Measurements from ENCODE around the gene AKAP8. TPM values are rescaled to one million over a fixed set of nuclear protein-coding genes. Genes with fewer than 3 reads are reported as not detected.

Gene AKAP8
- total and polyA plus RNA-seq, 9 of the 15 experiments (the other 6 are each of a cell fraction or from before 2014, with no cell fraction given): 3.4 to 56.5 (median 15.0) TPM

DNA sequence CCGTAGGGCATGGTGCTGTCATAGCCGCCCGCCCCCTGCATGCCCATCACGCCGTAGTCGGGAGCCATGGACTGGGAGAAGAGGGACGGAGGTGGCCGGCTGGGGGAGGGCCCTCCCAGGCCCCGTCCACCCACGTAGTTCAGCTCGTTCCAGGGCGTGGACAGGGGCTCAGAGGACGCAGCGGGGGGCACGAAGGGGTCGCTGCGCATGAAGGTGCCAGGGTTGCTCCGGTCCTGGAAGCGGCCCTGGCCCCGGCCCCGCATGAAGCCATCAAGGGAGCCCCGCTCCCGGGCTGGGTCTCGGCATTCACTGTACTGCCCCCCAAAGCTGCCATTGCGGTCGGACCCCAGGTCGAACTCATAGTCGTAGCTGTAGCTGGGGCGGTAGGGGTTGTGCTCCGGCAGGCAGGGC lies 6.7 kb downstream of the AKAP8 start:
- ATAC-seq: no peak
- H3K4me3 ChIP-seq: no peak overlapping the region
- CTCF ChIA-PET (ENCODE audit: low intra/inter-chr PET ratio): no interaction called here
- intact Hi-C loops (cut with micrococcal nuclease): no loop called here
- peaks cover 49% of the 10 kb centered on the region for H3K79me2 ChIP-seq (ENCODE audit: control insufficient read depth, insufficient read depth, low read length)
- H2AFZ ChIP-seq (ENCODE audit: low read depth, low read length): no peak overlapping the region
- no peak for DNase-seq (ENCODE audit: extremely low read depth in 1 of 4, low spot score in 3 of 4)
- H3K9ac ChIP-seq (ENCODE audit: insufficient read depth in 1 of 2, low read depth in 2 of 2, low read length in 2 of 2): peak overlapping the region in 1 of 2 experiments; percentile 9; a peak in 1 of 4 replicates
- peaks cover 11 to 44% of the 10 kb centered on the region in 2 experiments for H3K4me1 ChIP-seq (replicated peaks in 1 of 2; ENCODE audit: control insufficient read depth in 2 of 2, insufficient read depth in 2 of 2, low read length in 2 of 2)
- POLR2A ChIA-PET: interaction anchor here (0.6 to 3.0 kb wide), 3 partner anchors 11 to 37 kb away, joined by 3 to 10 read pairs (median 3); no protein-coding TSS in a partner anchor
- 98% methylated on average over 21 of the region's 30 CpGs for WGBS (ENCODE audit: insufficient coverage, low coverage, missing lambda C conversion rate)
- H3K27ac ChIP-seq (ENCODE audit: extremely low read depth, low read depth, low read length): no peak overlapping the region
- H3K27me3 ChIP-seq (ENCODE audit: control insufficient read depth in 2 of 2, insufficient read depth in 2 of 2, low read length in 2 of 2): no peaks in the 10 kb centered on the region
- no peaks in the 10 kb centered on the region for H3K9me3 ChIP-seq (replicated peaks; ENCODE audit: control insufficient read depth, insufficient read depth, low read depth, low read length)
- no peak overlapping the region for H3K4me2 ChIP-seq (ENCODE audit: insufficient read depth, low read length)
- peaks cover 3% of the 10 kb centered on the region for H3K9me1 ChIP-seq (ENCODE audit: control insufficient read depth, insufficient read depth, low read length)
- peaks cover 27% of the 10 kb centered on the region for H4K20me1 ChIP-seq (replicated peaks; ENCODE audit: control insufficient read depth, insufficient read depth, low read length)
- peaks cover 84% of the 10 kb centered on the region; the same call in 2 of the 3 replicates for H3K36me3 ChIP-seq (ENCODE audit: control insufficient read depth, insufficient read depth, low read length)
- BruUV-seq (replicated peaks): no TSS peak
- peak; percentile 54; the same call in 1 of the 2 replicates for TF ChIP-seq POLR2G (IDR thresholded peaks at IDR 0.05; ENCODE audit: low read depth, low read length)
- TF ChIP-seq RBFOX2 (IDR thresholded peaks at IDR 0.05; ENCODE audit: low read depth, low read length): peak; percentile 60
- TF ChIP-seq, protein P1, sequence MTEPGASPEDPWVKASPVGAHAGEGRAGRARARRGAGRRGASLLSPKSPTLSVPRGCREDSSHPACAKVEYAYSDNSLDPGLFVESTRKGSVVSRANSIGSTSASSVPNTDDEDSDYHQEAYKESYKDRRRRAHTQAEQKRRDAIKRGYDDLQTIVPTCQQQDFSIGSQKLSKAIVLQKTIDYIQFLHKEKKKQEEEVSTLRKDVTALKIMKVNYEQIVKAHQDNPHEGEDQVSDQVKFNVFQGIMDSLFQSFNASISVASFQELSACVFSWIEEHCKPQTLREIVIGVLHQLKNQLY (CRISPR knock-in tag; conservative IDR thresholded peaks at IDR 0.05): no peak
- FAIRE-seq: no peak
- in situ Hi-C loops (cut with MboI): no loop called here

DNA sequence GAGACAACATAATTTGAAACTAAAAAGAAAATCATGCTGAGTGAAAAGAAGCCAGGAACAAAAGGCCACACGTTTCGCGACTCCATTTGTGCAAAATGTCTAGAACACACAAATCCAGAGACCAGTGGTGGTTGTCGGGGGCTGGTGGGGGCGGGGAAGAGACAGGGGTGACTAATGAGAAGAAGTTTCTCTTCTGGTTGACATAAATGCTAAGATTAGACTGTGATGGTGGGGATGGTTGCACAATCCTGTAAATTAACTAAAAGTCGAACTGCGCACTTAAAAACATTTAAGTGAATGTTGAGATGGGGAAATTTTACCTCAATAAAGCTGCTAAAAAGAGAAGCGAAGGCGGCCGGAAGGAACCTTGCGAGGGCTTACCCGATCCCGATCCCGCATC lies 7.1 kb downstream of the AKAP8 start:
- no peaks in the 10 kb centered on the region for H3K27me3 ChIP-seq (ENCODE audit: control insufficient read depth in 2 of 2, insufficient read depth in 2 of 2, low read length in 2 of 2)
- H3K79me2 ChIP-seq (ENCODE audit: control insufficient read depth, insufficient read depth, low read length): peaks cover 45% of the 10 kb centered on the region
- ChIA-PET CTCF (ENCODE audit: low intra/inter-chr PET ratio) (no interaction called here), POLR2A (interaction anchor here (0.6 to 3.0 kb wide), 4 partner anchors 11 to 642 kb away, joined by 3 to 10 read pairs (median 3); no protein-coding TSS in a partner anchor)
- H2AFZ ChIP-seq (ENCODE audit: low read depth, low read length): no peak overlapping the region
- intact Hi-C loops (cut with micrococcal nuclease): no loop called here
- TF ChIP-seq HIVEP1 (CRISPR knock-in tag; IDR thresholded peaks at IDR 0.05): no peak
- peak overlapping the region in 1 of 2 experiments; percentile 9; a peak in 1 of 4 replicates for H3K9ac ChIP-seq (ENCODE audit: insufficient read depth in 1 of 2, low read depth in 2 of 2, low read length in 2 of 2)
- no peak for DNase-seq (ENCODE audit: extremely low read depth in 1 of 4, low spot score in 3 of 4)
- in situ Hi-C loops (cut with MboI): no loop called here
- no TSS peak for BruUV-seq (replicated peaks)
- peaks cover 3% of the 10 kb centered on the region for H3K9me1 ChIP-seq (ENCODE audit: control insufficient read depth, insufficient read depth, low read length)
- peaks cover 11 to 40% of the 10 kb centered on the region in 2 experiments for H3K4me1 ChIP-seq (replicated peaks in 1 of 2; ENCODE audit: control insufficient read depth in 2 of 2, insufficient read depth in 2 of 2, low read length in 2 of 2)
- no peak overlapping the region for H3K27ac ChIP-seq (ENCODE audit: extremely low read depth, low read depth, low read length)
- no peak overlapping the region for H3K4me3 ChIP-seq
- no peak for FAIRE-seq
- peaks cover 88% of the 10 kb centered on the region; the same call in 2 of the 3 replicates for H3K36me3 ChIP-seq (ENCODE audit: control insufficient read depth, insufficient read depth, low read length)
- WGBS (ENCODE audit: insufficient coverage, low coverage, missing lambda C conversion rate): 96% methylated on average over 12 of the region's 14 CpGs
- no peak for ATAC-seq
- no peaks in the 10 kb centered on the region for H3K9me3 ChIP-seq (replicated peaks; ENCODE audit: control insufficient read depth, insufficient read depth, low read depth, low read length)
- no peak overlapping the region for H3K4me2 ChIP-seq (ENCODE audit: insufficient read depth, low read length)
- peaks cover 24% of the 10 kb centered on the region for H4K20me1 ChIP-seq (replicated peaks; ENCODE audit: control insufficient read depth, insufficient read depth, low read length)
